HG02885 (cell line): ENCODE results near the gene MUC5AC.

Experiments used
- ATAC-seq: cut with Tn5 transposase; IDR thresholded peaks from one replicate; pipeline ENCODE4 v1.9.1; 2021; ENCODE audit warnings: mild to moderate bottlenecking; ENCODE audit not compliant: unreplicated experiment, poor library complexity

MUC5AC gene

DNA sequence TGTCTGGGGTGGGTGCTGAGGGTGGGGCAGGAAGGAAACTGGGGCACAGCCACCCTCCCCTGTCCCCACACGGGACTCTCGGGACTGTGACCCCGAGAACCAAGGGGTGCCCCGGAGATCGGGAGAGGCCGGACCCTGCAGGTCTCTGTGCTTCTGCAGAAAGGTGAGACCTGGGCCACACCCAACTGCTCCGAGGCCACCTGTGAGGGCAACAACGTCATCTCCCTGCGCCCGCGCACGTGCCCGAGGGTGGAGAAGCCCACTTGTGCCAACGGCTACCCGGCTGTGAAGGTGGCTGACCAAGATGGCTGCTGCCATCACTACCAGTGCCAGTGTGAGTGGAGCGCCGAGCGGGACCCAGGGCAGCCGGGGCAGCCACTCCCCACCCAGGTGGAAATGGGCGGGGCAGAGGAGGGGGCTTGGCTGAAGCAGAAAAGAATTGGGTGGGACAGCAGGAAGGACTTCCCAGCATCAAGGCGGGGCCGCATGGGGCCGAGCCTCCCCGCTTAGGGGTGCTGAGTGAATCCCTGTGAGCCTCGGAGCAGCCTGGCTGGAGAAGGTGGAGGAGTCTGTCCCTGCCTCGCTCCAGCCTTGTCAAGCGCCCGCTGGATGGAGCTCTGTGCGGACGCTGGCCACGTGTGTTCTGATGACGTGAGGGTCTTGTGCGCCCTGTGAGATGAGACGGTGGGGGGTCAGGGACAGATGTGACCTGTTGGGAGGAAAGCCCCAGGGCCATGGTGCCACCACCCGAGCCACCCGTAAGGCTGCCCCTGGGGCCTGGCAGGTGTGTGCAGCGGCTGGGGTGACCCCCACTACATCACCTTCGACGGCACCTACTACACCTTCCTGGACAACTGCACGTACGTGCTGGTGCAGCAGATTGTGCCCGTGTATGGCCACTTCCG is 35.8 kb downstream of the MUC5AC start:
- no peak for ATAC-seq

DNA sequence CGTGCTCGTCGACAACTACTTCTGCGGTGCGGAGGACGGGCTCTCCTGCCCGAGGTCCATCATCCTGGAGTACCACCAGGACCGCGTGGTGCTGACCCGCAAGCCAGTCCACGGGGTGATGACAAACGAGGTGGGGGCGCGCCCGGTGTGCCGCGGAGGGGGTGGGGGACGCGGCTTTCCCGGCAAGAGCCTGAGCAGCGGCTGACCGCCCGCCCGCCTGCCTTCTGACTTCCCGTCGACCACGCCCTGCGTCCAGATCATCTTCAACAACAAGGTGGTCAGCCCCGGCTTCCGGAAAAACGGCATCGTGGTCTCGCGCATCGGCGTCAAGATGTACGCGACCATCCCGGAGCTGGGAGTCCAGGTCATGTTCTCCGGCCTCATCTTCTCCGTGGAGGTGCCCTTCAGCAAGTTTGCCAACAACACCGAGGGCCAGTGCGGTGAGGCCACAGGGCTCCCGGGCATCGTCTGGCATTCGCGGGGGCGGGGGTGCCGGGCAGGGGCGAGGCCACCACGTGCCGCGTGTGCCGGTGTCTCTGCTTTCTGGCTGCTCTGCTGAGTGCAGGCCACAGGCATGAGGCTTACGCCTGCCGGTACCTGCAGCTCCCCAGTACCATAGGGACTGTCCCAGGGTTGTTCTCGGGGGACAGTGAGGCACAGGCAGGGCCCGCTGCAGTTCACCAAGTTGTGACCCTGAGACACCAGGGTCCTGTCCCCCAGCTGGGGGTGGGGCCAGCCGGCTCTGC is 36.7 kb downstream of the MUC5AC start:
- ATAC-seq, result no peak

DNA sequence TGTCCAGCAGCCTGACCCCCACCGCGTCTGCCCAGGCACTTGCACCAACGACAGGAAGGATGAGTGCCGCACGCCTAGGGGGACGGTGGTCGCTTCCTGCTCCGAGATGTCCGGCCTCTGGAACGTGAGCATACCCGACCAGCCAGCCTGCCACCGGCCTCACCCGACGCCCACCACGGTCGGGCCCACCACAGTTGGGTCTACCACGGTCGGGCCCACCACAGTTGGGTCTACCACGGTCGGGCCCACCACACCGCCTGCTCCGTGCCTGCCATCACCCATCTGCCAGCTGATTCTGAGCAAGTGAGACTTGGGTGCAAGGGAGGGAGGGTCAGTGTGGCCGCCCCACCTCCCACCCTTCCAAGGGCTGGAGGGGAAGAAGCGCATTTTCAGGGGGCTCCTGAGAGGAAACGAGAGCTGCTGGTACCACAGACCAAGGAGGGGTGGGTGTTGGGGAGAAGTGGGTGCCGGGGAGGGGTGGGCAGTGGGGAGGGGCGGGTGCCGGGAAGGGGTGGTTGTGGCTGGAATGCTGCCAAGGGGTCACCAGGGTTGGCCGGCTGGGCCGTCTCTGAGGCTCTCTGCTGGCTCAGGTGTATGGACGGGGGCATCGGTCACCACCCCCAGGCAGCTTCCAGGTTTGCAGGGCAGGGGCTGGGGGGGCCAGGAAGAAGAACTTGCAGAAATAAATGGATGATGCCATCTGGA is 37.4 kb downstream of the MUC5AC start:
- no peak for ATAC-seq

DNA sequence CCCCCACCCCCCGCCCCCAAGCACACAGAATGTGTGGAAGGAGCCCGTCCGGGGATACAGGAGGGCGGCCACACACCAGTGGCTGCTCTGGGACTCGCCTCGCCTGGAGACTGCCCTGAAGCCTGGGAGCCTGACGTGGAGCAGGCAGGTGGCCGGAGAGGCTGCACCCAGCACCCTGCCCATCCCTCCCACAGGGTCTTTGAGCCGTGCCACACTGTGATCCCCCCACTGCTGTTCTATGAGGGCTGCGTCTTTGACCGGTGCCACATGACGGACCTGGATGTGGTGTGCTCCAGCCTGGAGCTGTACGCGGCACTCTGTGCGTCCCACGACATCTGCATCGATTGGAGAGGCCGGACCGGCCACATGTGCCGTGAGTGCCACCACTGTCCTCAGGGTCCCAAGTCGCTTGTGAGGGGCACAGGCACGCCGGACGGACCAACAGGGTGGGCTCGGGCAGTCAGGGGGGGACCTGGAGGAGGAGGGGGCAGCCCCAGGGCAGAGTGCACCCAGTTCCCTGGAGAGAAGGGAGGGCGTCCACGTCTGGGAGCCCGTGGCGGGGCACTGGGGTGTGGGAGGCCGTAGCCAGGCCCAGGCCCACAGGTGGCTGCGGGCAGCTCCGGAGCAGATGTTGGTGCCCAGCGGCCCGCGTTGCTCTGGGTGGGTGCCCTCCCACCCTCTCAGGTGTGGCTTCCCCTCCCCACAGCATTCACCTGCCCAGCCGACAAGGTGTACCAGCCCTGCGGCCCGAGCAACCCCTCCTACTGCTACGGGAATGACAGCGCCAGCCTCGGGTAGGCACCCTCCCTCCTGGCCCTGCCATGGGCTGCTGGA is 38.1 kb downstream of the MUC5AC start:
- ATAC-seq, result no peak

- ATAC-seq, result no peak
Measured at GRCh38 chr11:1196516-1197391, 39.0 kb downstream of the MUC5AC start.

GRCh38 chr11:1197431-1197885 is 39.7 kb downstream of the MUC5AC start:
- no peak for ATAC-seq

DNA sequence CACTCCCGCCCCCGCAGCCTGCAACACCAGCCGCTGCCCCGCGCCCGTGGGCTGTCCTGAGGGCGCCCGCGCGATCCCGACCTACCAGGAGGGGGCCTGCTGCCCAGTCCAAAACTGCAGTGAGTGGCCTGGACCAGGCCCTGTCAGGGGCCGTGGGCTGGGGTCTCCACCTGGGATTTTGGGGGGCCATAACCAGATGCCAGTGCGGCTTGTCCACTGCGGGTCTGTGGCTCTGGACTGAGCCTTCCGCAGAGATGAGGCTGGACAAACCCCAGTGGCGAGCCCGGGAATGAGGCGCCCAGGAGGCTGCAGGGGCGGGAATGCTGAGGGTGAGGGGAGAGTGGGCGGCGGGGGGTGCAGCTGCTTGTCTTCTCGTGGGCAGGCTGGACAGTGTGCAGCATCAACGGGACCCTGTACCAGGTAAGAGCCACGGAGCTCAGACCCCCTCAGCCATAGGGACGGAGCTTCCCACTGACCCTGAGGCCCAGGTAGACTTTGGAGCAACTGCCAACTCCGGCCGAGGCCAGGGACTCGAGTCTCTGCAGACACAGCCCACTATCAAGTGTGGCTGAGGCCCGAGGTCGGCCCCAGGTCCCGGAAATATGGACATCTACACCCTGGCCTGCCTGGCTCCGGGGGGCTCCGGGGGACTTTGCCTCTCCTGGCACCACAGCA is 40.3 kb downstream of the MUC5AC start:
- ATAC-seq, result no peak

- no peak for ATAC-seq
Measured at GRCh38 chr11:1198561-1199240, 40.9 kb downstream of the MUC5AC start.

- no peak for ATAC-seq
Measured at GRCh38 chr11:1199241-1199750, 41.5 kb downstream of the MUC5AC start.

GRCh38 chr11:1199751-1200610 is 42.2 kb downstream of the MUC5AC start:
- ATAC-seq, result no peak

GRCh38 chr11:1200611-1201191 is 42.9 kb downstream of the MUC5AC start:
- ATAC-seq, result no peak

DNA sequence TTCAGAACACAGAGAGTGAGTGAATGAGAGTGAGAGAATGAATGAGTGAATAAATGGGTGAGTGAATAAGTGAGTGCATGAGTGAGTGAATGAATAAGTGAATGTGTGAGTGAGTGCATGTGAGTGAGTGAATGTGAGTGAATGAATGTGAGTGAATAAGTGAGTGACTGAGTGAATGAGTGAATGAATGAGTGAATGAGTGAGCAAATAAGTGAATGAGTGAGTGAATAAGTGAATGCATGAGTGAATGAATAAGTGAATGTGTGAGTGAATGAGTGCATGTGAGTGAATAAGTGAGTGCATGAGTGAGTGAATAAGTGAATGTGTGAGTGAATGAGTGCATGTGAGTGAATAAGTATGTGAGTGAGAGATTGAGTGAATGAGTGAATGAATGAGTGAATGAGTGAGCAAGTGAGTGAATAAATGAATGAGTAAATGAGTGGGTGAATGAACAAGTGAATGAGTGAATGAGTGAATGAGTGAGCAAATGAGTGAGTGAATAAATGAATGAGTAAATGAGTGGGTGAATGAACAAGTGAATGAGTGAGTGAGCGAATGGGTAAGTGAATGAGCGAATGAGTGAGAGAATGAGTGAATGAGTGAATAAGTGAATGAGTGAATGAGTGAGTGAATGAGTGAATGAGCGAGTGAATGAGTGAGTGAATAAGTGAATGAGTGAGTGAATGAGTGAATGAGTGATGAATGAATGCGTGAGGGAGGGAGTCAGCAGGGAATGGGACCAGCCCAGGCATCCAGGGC is 43.8 kb downstream of the MUC5AC start:
- ATAC-seq, result no peak

DNA sequence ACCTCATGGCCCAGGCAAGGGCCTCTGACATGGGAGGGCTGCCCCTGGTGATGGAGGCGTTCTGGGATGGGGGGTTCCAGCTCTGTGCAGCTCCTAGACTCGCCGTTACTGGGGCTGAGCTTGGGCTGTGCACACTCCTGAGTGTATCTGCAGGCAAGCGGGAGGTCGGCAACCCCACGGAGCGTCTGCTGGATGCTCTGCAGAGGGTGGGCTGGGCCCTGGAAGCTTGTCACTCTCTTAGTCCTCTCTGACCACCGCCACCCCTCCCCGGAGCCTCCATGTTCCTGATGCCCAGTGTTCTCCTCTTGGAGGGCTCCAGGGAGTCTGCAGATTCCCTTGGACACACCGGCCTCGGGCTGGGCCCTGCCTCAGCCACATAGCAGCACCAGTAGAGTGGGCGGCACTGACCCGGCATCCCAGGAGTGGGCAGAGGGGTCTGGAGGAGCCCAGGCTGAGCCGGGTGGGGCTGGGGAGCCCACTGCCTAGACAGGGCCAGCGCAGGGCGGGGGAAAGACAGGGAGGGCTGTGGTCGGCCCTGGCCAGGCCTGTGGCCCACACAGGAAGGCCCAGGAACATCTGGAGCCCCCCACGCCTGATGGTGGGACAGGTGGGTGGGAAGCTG is 44.5 kb downstream of the MUC5AC start:
- no peak for ATAC-seq

DNA sequence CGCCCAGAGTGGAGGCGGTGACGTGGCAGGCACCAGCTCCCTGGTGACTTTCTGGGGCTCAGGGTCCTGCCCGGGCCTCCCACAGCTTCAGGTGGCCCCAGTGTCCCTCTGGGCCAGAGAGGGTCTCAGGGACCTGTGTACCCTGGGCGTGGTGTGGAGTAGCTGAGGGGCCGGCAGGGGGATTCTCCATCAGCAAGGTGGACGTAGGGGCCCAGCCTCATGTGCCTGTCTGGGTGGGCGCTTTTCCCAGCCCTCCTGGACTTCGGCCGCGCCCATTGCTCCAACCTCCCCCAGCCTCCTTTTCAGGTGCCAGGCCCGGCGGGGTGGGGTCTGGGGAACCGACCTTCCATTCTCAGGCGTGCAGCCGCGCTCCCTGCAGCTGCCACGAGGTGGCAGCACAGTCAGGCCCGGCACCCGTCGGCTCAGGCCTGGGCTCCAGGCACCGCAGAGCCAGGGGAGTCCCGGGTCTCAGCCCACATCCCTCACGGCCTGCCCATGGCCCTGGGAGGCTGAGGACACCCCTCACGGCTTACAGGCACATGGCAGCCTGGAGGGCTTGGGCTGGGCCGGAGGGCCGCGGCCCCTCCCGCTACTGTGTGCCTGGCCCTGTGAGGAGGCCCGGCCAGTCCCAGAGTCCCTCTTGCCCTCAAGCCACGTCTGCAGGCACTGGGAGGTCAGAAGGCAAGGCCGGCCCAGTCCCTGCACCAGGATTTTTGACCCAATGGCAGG is 45.2 kb downstream of the MUC5AC start:
- ATAC-seq, result no peak
